HG03095 (cell line): ENCODE measurements around the gene VWC2L.

ENCODE experiments used
- ATAC-seq: cut with Tn5 transposase; IDR thresholded peaks from one replicate; pipeline ENCODE4 v1.9.1; 2021; ENCODE audit warnings: moderate library complexity; ENCODE audit not compliant: unreplicated experiment

Gene VWC2L

DNA sequence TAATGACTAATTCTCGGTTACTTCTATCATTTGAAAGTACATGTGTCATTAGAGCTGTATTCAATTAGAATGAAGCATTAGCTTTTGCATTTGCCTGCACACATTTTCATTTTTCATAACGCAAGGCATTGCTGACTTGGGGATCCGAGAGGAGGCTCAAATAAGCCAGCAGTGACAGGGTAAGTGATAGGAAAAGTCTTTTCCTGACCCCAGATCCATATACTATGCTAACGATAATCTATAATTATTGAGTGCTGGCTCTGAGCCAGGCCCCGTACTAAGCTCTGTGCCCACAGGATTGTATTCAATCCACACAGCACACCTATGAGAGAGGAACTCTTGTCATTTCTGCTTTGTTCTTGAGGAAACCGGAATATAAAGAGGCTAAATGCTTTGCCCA lies 168.2 kb downstream of the VWC2L start:
- ATAC-seq, result no peak

DNA sequence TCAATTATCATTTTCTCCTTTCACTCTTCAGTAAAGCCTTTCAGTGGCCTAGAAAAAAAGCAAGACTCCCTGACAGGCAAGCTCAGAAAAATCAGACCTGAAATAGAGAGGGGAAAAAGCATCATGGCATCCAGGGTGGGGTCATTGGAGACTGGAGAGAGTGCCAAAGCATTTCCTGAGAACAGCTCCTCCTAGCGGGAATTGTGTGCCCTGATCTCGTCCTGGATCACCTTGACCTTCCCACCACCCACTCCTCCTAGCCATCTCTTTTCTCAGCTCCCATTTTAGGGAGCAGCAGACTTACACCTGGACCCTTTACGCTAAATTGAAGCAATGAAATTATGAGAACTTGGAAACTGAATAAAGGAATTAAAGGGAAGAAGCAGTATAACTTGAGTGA lies 176.6 kb downstream of the VWC2L start:
- no peak for ATAC-seq

DNA sequence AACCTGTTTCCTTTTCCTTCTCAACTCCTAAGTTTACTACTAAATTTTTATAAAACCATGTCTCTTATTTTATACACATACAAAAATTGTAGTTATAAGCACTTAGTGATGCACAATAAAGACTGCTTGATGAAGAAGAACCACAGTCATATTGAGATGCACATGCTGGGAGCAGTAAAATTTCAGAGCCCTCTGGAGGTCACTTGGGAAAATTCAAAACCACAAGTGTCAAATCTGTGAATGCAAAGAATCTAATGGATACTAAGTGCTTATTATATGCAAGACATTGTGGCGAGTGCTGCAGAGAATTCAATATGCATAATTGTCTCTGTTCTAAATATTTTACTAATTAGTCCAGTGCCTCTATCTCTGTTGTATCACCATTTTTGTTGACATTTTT lies 180.5 kb downstream of the VWC2L start:
- ATAC-seq, result no peak

DNA sequence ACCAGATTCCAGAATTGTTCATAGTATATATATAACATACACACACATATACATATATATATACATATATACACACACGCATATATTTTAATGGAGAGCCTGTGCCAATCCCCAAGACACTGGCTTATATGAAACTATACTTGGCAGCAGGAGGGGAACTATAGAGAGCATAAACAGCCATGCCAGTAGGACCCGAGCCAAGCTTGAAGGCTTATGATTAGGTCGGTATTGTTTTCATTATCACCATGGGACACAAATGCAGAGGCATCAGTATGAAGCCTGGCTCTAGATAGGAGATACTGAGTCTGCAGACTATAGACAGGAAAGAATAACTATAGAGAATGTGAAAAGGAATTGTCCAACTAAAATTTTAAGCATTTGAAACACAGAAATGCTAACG lies 181.2 kb downstream of the VWC2L start:
- no peak for ATAC-seq

DNA sequence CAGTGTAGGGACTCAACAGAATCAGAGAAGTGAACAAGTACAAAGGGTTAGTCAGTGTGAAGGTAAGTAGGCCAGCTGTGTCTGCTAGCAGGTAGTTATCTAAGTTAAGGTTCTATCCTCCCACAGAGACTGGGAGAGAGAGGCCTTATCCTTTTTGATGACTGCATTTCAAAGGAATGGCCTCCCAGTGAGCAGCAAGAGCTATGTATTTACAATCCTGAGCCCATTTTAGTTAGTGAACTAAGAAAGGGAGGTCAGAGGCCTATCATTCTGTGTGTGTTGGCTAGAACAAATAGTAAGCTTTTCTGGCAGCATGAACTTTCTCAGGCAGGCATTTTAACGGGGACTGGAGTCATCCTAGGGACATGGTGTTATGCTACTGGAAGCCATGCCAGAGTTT lies 182.9 kb downstream of the VWC2L start:
- no peak for ATAC-seq

DNA sequence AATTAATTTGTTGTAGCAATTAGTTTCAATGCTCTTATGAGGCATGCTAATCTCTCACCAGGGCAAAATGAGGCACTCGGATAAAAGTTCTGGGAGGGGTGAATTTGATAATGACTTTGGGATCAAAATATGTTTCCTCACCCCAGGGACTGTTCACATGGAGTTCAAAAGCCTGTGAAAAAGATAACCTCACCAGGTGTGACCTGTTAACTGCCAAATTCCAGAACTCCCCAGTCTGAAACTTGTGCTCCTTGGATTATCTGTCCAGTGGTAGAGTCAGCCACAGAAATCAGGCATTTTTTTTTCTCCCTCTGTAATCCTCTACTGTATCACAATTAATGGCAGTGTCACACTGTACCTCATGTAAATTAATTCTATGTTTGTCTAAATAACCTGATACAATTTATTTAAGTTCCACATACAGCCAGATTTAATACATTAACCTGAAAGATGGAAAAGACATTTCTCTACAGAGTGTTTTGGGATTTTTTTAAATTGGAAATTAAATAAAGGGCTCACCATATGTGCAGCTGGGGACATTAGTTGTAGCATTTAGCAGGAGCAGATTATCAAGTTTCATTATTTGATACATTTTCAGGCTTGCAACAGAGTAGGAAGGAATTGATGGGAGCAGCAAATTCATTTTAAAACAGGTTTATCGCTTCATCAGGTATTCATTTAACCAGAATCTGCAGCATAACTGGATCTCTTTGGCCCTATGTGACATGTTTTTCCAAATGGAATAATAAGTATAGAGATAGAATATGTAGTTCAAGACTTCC lies 191.2 kb downstream of the VWC2L start:
- no peak for ATAC-seq

DNA sequence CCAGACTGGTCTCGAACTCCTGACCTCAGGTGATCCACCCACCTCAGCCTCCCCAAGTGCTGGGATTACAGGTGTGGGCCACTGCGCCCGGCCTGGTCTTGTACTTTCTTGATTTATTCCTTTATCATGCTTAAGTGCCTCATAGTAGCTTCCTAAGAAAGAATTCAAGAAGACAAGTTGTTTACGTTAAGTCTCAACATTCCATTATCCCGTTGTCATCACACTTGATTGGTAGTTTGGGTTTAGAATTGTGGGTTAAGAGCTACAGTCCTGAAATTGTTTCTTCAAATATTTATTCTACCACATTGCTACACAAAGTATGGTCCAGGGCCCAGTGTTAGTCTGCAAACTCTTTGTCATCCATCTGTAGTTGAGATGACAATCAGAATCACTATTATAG lies 194.0 kb downstream of the VWC2L start:
- ATAC-seq, result no peak

DNA sequence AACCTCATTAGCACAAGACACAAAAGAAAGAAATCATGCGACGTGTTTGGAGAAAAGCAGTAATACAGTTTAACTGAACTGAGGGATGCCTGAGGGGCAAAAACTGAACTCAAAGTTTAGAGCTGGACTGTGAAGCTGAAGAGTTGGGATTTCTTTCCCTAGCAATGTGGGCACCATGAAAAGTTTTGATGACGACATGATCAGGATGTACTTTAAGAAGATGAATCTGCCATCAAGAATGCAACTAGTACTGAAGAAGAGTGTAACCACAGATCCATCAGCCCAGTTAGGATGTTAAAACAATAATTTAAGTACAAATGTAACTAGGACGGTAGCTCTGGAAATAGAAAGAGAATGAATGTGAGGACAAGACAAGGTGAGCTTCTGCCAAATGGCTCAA lies 196.2 kb downstream of the VWC2L start:
- no peak for ATAC-seq

DNA sequence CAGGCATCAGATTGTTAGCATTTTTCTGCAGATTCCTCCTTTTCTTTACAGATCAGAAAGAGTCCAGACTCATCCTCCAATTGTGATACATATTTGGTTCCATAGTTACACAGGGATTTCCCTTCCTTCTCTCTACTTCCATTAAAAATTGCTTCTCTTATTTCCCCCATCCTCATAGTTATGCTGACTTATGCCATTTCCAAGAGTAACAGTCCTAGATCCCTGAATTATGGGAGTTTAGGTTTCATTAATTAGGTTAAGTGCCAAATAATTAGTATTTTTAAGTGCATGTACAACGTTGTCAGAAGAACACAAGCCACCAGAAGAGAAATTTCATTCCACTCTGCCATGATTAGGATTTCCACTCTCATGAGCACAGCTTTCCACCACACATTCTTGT lies 200.2 kb downstream of the VWC2L start:
- ATAC-seq, result no peak

DNA sequence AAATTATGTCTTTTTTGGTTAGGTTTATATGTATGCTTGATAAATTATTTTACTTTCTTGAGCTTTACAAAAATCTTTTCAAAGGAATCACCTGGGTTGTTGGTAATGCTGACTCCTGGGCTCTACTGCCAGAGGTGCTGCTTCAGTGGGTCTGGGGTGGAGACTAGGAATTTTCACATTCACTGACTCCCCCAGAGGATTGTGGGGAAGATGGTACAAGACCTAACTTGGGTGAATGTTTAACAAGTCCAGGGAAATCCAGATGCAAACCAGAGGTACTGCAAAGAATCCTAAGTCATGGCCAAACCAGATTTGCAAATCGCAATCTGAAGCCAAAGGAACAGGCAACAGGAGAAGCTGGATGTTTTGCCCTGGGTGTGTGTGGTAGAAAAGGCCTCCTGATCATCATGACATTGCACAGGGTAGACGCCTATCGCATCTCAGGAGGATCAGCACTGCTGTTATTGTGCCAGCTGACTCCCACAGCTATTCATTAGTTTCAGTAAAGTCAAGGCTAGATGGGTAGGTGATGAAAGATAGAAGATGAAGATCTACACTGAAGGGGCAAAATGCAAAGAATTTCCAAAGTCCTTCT lies 213.4 kb downstream of the VWC2L start:
- ATAC-seq, result no peak

DNA sequence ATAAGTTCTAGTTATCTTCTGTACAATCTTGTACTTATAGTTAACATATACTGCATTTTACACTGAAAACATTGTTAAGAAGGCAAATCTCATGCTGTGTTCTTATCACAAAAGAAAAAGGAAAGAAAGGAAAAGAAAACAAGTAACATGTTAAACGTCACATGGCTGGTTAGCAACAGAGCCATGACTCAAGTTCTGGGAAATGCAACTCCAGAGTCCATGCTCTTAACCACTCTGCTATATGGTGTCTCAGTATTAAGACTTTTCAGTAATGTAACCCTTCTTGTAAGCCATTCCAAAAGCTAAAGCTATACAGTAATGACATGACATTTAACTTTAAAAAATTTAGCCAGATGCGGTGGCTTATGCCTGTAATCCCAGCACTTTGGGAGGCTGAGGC lies 217.2 kb downstream of the VWC2L start:
- ATAC-seq, result no peak
